Activated CD8-positive, alpha-beta memory T cell treated with anti-CD3 and anti-CD28 coated beads, Interleukin-2, amount 50 U/mL, for 1 hour (primary cell): Measurements from ENCODE around the gene HBEGF.
A peak's percentile ranks its signal among the peaks of the same experiment; 100 is the strongest.
"Not testable (repeated sequence)": the region's sequence is repeated elsewhere in the genome, so short reads cannot be mapped to it uniquely, and the experiment has no call there.

Experiments used
- DNase-seq: peaks from one replicate; pipeline ENCODE4 v3.0.0-alpha.2; 2020; ENCODE audit errors: extremely low read depth

Gene HBEGF

GRCh38 chr5:140360681-140361479, 14.5 kb upstream of the HBEGF start:
- DNase-seq = no peak

- no peak for DNase-seq
Observed at GRCh38 chr5:140360101-140360500, 13.7 kb upstream of the HBEGF start, which contains the start of gene SLC4A9. TSS of gene SLC4A9 (plus strand) at chr5:140360194. CDS start at chr5:140360237, 43 bp downstream.

- DNase-seq = no peak
Observed at GRCh38 chr5:140358738-140359310, 12.4 kb upstream of the HBEGF start.

- DNase-seq = no peak
Observed at GRCh38 chr5:140357726-140358093, 11.3 kb upstream of the HBEGF start.

- DNase-seq = no peak
Observed at GRCh38 chr5:140356853-140357725, 10.7 kb upstream of the HBEGF start.

GRCh38 chr5:140355546-140355945, 9.1 kb upstream of the HBEGF start:
- no peak for DNase-seq

- peak; percentile 34 for DNase-seq
Observed at GRCh38 chr5:140351609-140352334, 5.4 kb upstream of the HBEGF start.

- DNase-seq = no peak
Observed at GRCh38 chr5:140349244-140349643, 2.8 kb upstream of the HBEGF start.

GRCh38 chr5:140348104-140348503, 1.7 kb upstream of the HBEGF start:
- DNase-seq = no peak

- DNase-seq = no peak
Observed at GRCh38 chr5:140347360-140347759, 957 bp upstream of the HBEGF start.

- DNase-seq = no peak
Observed at GRCh38 chr5:140345919-140346347, 470 bp downstream of the HBEGF start.

- DNase-seq = no peak
Observed at GRCh38 chr5:140344683-140345423, 1.6 kb downstream of the HBEGF start.

- DNase-seq = not testable (repeated sequence)
Observed at GRCh38 chr5:140343849-140344248, 2.6 kb downstream of the HBEGF start.

GRCh38 chr5:140342896-140343295, 3.5 kb downstream of the HBEGF start:
- DNase-seq = no peak

GRCh38 chr5:140342287-140342686, 4.1 kb downstream of the HBEGF start:
- DNase-seq = no peak

GRCh38 chr5:140341591-140341990, 4.8 kb downstream of the HBEGF start:
- DNase-seq = no peak

- no peak for DNase-seq
Observed at GRCh38 chr5:140340605-140341121, 5.7 kb downstream of the HBEGF start.

GRCh38 chr5:140339636-140340035, 6.8 kb downstream of the HBEGF start:
- no peak for DNase-seq

GRCh38 chr5:140338908-140339307, 7.5 kb downstream of the HBEGF start:
- no peak for DNase-seq

GRCh38 chr5:140338336-140338735, 8.1 kb downstream of the HBEGF start:
- no peak for DNase-seq

GRCh38 chr5:140337880-140338279, 8.5 kb downstream of the HBEGF start:
- no peak for DNase-seq
